OCI-LY1 (cell line): ENCODE results near the gene ZFHX3.

ENCODE experiments used
- H2AFZ ChIP-seq: fragments of 200-600 bp; sonication (generic), shearing (Covaris generic); 2 replicates; pipeline ENCODE4 v1.6.0; 2014; ENCODE audit warnings: antibody characterized with exemption, mild to moderate bottlenecking, low read length
- H3F3A ChIP-seq: fragments of 200-600 bp; sonication (generic), shearing (Covaris generic); 2 replicates; pipeline ENCODE4 v1.6.0; 2014; ENCODE audit warnings: mild to moderate bottlenecking, antibody characterized with exemption, low read length, moderate library complexity; ENCODE audit not compliant: insufficient read depth
- H3K27ac ChIP-seq: fragments of 200-600 bp; sonication (generic); 2 replicates; pipeline ENCODE4 v1.5.1; 2014; ENCODE audit warnings: low read length, mixed run types, mild to moderate bottlenecking, low read depth; ENCODE audit not compliant: poor library complexity, severe bottlenecking
- H3K27me3 ChIP-seq: fragments of 200-600 bp; sonication (generic); 2 replicates; pipeline ENCODE4 v1.6.0; 2014; ENCODE audit warnings: antibody characterized with exemption, mild to moderate bottlenecking, low read length, moderate library complexity; ENCODE audit not compliant: insufficient read depth
- H3K36me3 ChIP-seq: fragments of 200-600 bp; sonication (generic); 2 replicates; pipeline ENCODE4 v1.6.1; 2014; ENCODE audit warnings: mild to moderate bottlenecking, antibody characterized with exemption, low read length, moderate library complexity, mixed read lengths; ENCODE audit not compliant: insufficient read depth
- H3K4me1 ChIP-seq: fragments of 200-600 bp; sonication (generic); 2 replicates; pipeline ENCODE4 v1.5.1; 2014; ENCODE audit warnings: mild to moderate bottlenecking, low read length, moderate library complexity; ENCODE audit not compliant: insufficient read depth, severe bottlenecking
- H3K4me2 ChIP-seq: fragments of 200-600 bp; sonication (generic), shearing (Covaris generic); 2 replicates; pipeline ENCODE4 v1.6.1; 2014; ENCODE audit warnings: low read length
- H3K4me3 ChIP-seq: fragments of 200-600 bp; sonication (generic); 2 replicates; pipeline ENCODE4 v1.5.1; 2014; ENCODE audit warnings: low read length, low read depth, mild to moderate bottlenecking, mixed read lengths; ENCODE audit not compliant: poor library complexity, severe bottlenecking
- H3K79me2 ChIP-seq: fragments of 200-600 bp; shearing (Covaris generic); 2 replicates; pipeline ENCODE4 v1.6.1; 2016; ENCODE audit warnings: mixed run types, low read length, mixed read lengths; ENCODE audit not compliant: insufficient read depth
- H3K9ac ChIP-seq: fragments of 200-600 bp; sonication (generic), shearing (Covaris generic); 2 replicates; pipeline ENCODE4 v1.6.1; 2014; ENCODE audit warnings: mild to moderate bottlenecking, low read length, mixed read lengths
- H3K9me2 ChIP-seq: fragments of 200-600 bp; sonication (generic), shearing (Covaris generic); 2 replicates; pipeline ENCODE4 v1.6.1; 2014; ENCODE audit warnings: low read depth, mild to moderate bottlenecking, low read length, mixed read lengths
- H3K9me3 ChIP-seq: fragments of 200-600 bp; shearing (Covaris generic); 2 replicates; pipeline ENCODE4 v1.6.1; 2014; ENCODE audit warnings: low read length, mixed read lengths
- H4K20me1 ChIP-seq: fragments of 200-600 bp; sonication (generic), shearing (Covaris generic); 2 replicates; pipeline ENCODE4 v1.6.0; 2016; ENCODE audit warnings: mild to moderate bottlenecking, low read length; ENCODE audit not compliant: insufficient read depth
- EZH2 ChIP-seq: fragments of 200-600 bp; sonication (generic), shearing (Covaris generic); IDR thresholded peaks from 2 replicates; pipeline ENCODE4 v1.8.0; 2017; ENCODE audit warnings: borderline replicate concordance, mixed run types, mild to moderate bottlenecking, antibody characterized with exemption, low read length, moderate library complexity, mixed read lengths
- TF ChIP-seq, protein P1 (sequence below): fragments of 200-600 bp; sonication (generic), shearing (Covaris generic); IDR thresholded peaks from 2 replicates; pipeline ENCODE4 v1.5.1; 2017; ENCODE audit warnings: mild to moderate bottlenecking, antibody characterized with exemption, low read length, moderate library complexity, mixed read lengths

ZFHX3 gene

DNA sequence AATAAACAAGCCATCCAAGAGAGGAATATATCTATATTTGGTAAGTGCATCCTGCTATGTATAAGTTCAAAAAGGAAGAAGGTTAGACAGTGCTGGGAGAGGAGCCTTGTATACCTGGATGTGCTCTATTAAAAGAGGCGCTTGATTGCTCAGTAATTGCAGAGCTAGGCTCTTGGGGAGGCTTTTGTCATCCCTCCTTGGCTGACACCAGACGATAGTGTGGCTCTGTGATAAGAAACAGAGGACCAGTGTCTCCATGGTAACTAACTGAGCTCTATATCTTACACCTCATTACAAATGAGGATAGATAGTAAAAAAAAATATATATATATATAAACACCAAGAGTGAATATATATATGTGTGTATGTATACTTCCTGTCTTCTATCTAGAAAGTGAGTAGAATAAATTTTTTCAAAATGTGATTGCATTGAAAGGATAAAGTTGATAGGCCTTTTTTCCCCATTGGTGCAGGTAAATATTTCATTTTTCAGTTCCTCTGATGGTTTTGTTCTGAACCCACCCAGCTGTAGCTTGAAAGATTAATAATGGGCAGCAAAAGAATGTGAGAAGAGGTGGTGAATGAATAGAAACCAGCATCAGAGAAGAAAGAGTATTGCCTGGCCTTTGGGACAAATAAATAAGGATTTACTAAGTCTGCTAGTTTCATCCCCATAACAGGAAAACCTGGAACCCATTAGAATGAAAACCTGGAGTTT is 303.7 kb downstream of the ZFHX3 start:
- Histone ChIP-seq H3K27me3 (no peaks in the 10 kb centered on the region), H3K27ac (no peak overlapping the region), H3K79me2 (no peaks in the 10 kb centered on the region), H3K9ac (no peak overlapping the region), H3K4me3 (no peak overlapping the region), H3F3A (no peaks in the 10 kb centered on the region), H2AFZ (no peak overlapping the region), H3K36me3 (no peaks in the 10 kb centered on the region), H3K4me2 (no peak overlapping the region), H3K4me1 (no peaks in the 10 kb centered on the region), H3K9me2 (no peaks in the 10 kb centered on the region), H3K9me3 (no peaks in the 10 kb centered on the region), H4K20me1 (no peaks in the 10 kb centered on the region)
- TF ChIP-seq, protein P1, sequence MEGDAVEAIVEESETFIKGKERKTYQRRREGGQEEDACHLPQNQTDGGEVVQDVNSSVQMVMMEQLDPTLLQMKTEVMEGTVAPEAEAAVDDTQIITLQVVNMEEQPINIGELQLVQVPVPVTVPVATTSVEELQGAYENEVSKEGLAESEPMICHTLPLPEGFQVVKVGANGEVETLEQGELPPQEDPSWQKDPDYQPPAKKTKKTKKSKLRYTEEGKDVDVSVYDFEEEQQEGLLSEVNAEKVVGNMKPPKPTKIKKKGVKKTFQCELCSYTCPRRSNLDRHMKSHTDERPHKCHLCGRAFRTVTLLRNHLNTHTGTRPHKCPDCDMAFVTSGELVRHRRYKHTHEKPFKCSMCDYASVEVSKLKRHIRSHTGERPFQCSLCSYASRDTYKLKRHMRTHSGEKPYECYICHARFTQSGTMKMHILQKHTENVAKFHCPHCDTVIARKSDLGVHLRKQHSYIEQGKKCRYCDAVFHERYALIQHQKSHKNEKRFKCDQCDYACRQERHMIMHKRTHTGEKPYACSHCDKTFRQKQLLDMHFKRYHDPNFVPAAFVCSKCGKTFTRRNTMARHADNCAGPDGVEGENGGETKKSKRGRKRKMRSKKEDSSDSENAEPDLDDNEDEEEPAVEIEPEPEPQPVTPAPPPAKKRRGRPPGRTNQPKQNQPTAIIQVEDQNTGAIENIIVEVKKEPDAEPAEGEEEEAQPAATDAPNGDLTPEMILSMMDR, result no peak
- TF ChIP-seq EZH2, result no peak

DNA sequence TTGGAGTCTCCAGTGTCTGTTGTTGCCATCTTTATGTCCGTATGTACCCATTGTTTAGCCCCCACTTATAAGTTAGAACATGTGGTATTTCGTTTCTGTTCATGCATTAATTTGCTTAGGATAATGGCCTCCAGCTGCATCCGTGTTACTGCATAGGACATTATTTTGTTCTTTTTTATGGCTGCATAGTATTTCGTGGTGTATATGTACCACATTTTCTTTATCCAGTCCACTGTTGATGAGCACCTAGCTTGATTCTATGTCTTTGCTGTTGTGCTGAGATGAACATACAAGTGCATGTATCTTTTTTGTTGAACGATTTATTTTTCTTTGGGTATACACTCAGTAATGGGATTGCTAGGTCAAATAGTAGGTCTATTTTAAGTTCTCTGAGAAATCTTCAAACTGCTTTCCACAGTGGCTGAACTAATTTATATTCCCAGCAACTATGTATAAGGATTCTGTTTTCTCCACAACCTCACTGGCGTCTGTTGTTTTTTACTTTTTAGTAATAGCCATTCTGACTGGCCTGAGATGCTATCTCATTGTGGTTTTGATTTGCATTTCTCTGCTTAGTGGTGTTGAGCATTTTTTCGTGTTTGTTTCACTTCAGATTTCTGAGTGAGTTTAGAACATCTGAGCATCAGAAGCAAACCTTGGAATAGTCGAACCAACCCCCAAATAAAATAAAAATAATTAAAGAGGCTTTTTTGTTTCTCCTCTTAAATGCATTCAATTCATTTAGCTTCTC is 304.7 kb downstream of the ZFHX3 start:
- H3K4me2 ChIP-seq, result no peak overlapping the region
- TF ChIP-seq, protein P1, result no peak
- TF ChIP-seq EZH2, result no peak
- no peak overlapping the region for H3K4me3 ChIP-seq
- H3K27ac ChIP-seq, result no peak overlapping the region
- no peaks in the 10 kb centered on the region for H3K27me3 ChIP-seq
- no peaks in the 10 kb centered on the region for H3K36me3 ChIP-seq
- H2AFZ ChIP-seq, result no peak overlapping the region
- H3K9me3 ChIP-seq, result no peaks in the 10 kb centered on the region
- no peaks in the 10 kb centered on the region for H3K79me2 ChIP-seq
- no peaks in the 10 kb centered on the region for H3K9me2 ChIP-seq
- no peaks in the 10 kb centered on the region for H4K20me1 ChIP-seq
- no peak overlapping the region for H3K9ac ChIP-seq
- no peaks in the 10 kb centered on the region for H3F3A ChIP-seq
- H3K4me1 ChIP-seq, result no peaks in the 10 kb centered on the region

DNA sequence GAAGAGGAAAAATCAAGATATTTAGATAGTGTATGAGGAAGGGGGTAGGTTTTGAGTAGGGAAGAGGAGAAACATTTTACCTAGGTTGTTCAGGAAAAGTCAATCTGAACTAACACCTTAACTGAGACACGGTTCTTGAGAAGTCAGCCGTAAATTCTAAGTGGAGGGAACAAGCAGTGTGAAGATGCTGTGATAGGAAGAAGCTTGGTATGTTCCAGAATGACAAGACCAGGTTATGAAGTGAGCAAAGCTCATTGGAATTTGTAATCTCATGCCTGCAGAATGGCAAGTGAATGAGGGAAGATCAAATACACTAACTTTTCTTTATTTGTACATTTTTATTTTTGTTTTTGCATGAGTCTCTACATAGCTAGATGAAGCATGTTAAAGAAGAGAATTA is 307.6 kb downstream of the ZFHX3 start:
- no peaks in the 10 kb centered on the region for H3K79me2 ChIP-seq
- no peak overlapping the region for H3K4me2 ChIP-seq
- no peak overlapping the region for H3K9ac ChIP-seq
- H3K4me3 ChIP-seq, result no peak overlapping the region
- H3K27me3 ChIP-seq, result no peaks in the 10 kb centered on the region
- H3K27ac ChIP-seq, result no peak overlapping the region
- no peaks in the 10 kb centered on the region for H3K9me3 ChIP-seq
- H4K20me1 ChIP-seq, result no peaks in the 10 kb centered on the region
- H2AFZ ChIP-seq, result no peak overlapping the region
- no peaks in the 10 kb centered on the region for H3K4me1 ChIP-seq
- no peaks in the 10 kb centered on the region for H3K9me2 ChIP-seq
- no peak for TF ChIP-seq EZH2
- TF ChIP-seq, protein P1, result no peak
- H3F3A ChIP-seq, result no peaks in the 10 kb centered on the region
- H3K36me3 ChIP-seq, result no peaks in the 10 kb centered on the region
